BJ (cell line): Measurements from ENCODE around the gene PRSS57. TPM values are rescaled to one million over a fixed set of nuclear protein-coding genes. Genes with fewer than 3 reads are reported as not detected.

Source experiments
- CTCF ChIA-PET: fragments of 350-600 bp; formaldehyde crosslinking; extraction: SDS; loops from one replicate; lab custom pipeline; 2021; ENCODE audit warnings: antibody characterized with exemption, inconsistent platforms; lab: Yijun Ruan, JAX
- POLR2A ChIA-PET: fragments of 300-600 bp; sonication (Branson Sonifier 250); formaldehyde crosslinking; extraction: SDS; loops from one replicate; lab custom pipeline; 2021; ENCODE audit warnings: antibody characterized with exemption; lab: Charles Lee
- DNase-seq: peaks from one replicate; pipeline ENCODE4 v3.0.0-alpha.2; 2011; ENCODE audit warnings: low read depth
- H3K27me3 ChIP-seq: 2 replicates; pipeline ENCODE4 v1.6.0; 2011; ENCODE audit warnings: low read length; ENCODE audit not compliant: control insufficient read depth, insufficient read depth
- H3K36me3 ChIP-seq: 2 replicates; pipeline ENCODE4 v1.5.1; 2011; ENCODE audit warnings: low read length; ENCODE audit not compliant: control insufficient read depth, insufficient read depth
- H3K4me3 ChIP-seq: 2 replicates; pipeline ENCODE4 v1.5.1; 2011; ENCODE audit warnings: low read depth, mild to moderate bottlenecking, control low read depth, low read length
- CTCF ChIP-seq: IDR thresholded peaks from 2 replicates; pipeline ENCODE4 v1.5.1; 2011; ENCODE audit warnings: low read depth, mild to moderate bottlenecking, control low read depth, inconsistent platforms, low read length, moderate library complexity; ENCODE audit not compliant: insufficient read depth
- polyA plus RNA-seq: library from polyadenylated mRNA; depleted of rRNA; stranded (reverse); fragments of >200 nt; gene quantifications from 2 replicates; pipeline ENCODE4 v1.2.3, GENCODE V29; 2011

Gene PRSS57
- polyA plus RNA-seq, 1 experiment = not detected

- DNase-seq = no peak
- Histone ChIP-seq H3K36me3 (no peaks in the 10 kb centered on the region), H3K4me3 (no peak overlapping the region), H3K27me3 (peaks cover 5% of the 10 kb centered on the region; the same call in 1 of the 2 replicates)
- ChIA-PET CTCF (interaction anchor here (1.0 kb wide), 1 partner anchor 16 kb away, joined by 3 read pairs; no protein-coding TSS in a partner anchor), POLR2A (no interaction called here)
- no peak for TF ChIP-seq CTCF
Observed at GRCh38 chr19:718251-718951, 23.1 kb upstream of the PRSS57 start.

- CTCF ChIA-PET = no interaction called here
- POLR2A ChIA-PET = no interaction called here
- no peak overlapping the region for H3K4me3 ChIP-seq
- peaks cover 3% of the 10 kb centered on the region for H3K27me3 ChIP-seq
- no peaks in the 10 kb centered on the region for H3K36me3 ChIP-seq
- no peak for DNase-seq
- TF ChIP-seq CTCF = no peak
Observed at GRCh38 chr19:715347-715746, 20.1 kb upstream of the PRSS57 start.

GRCh38 chr19:711254-711653 lies 16.0 kb upstream of the PRSS57 start:
- peaks cover 12% of the 10 kb centered on the region for H3K27me3 ChIP-seq
- CTCF ChIA-PET = interaction anchor here (1.0 kb wide), 1 partner anchor 29 kb away, joined by 3 read pairs; no protein-coding TSS in a partner anchor
- POLR2A ChIA-PET = no interaction called here
- H3K4me3 ChIP-seq = no peak overlapping the region
- TF ChIP-seq CTCF = no peak
- DNase-seq = no peak
- H3K36me3 ChIP-seq = no peaks in the 10 kb centered on the region

GRCh38 chr19:710767-711166 lies 15.5 kb upstream of the PRSS57 start:
- CTCF ChIA-PET = interaction anchor here (0.6 to 1.0 kb wide), 2 partner anchors 23 to 29 kb away, joined by 3 read pairs; no protein-coding TSS in a partner anchor
- no peak for DNase-seq
- H3K4me3 ChIP-seq = no peak overlapping the region
- no peaks in the 10 kb centered on the region for H3K36me3 ChIP-seq
- TF ChIP-seq CTCF = no peak
- POLR2A ChIA-PET = no interaction called here
- H3K27me3 ChIP-seq = peaks cover 12% of the 10 kb centered on the region

- DNase-seq = no peak
- ChIA-PET CTCF (interaction anchor here (0.6 to 1.8 kb wide), 4 partner anchors 10 to 30 kb away, joined by 3 to 4 read pairs (median 3); no protein-coding TSS in a partner anchor), POLR2A (no interaction called here)
- no peak for TF ChIP-seq CTCF
- Histone ChIP-seq H3K27me3 (peaks cover 12% of the 10 kb centered on the region), H3K4me3 (peak overlapping the region; percentile 43), H3K36me3 (no peaks in the 10 kb centered on the region)
Observed at GRCh38 chr19:709965-710571, 14.8 kb upstream of the PRSS57 start.
